ENCODE results near the gene FSTL5.

DNA sequence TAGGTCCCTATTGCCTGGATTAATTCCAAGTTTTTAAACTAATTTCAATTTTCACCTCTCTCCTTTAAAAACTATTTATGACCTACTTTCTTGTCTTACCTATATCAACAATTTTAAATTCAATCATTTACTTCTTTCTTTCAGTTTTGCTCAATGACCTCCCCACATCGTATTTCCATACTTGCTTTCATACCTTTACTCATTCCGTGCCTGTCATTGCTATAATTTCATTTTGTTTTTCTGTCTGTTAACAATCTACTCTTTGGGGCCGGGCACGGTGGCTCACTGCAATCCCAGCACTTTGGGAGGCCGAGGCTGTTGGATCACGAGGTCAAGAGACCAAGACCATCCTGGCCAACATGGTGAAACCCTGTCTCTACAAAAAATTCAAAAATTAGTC is 781.1 kb downstream of the FSTL5 start:
- TF ChIP-seq, protein P1, sequence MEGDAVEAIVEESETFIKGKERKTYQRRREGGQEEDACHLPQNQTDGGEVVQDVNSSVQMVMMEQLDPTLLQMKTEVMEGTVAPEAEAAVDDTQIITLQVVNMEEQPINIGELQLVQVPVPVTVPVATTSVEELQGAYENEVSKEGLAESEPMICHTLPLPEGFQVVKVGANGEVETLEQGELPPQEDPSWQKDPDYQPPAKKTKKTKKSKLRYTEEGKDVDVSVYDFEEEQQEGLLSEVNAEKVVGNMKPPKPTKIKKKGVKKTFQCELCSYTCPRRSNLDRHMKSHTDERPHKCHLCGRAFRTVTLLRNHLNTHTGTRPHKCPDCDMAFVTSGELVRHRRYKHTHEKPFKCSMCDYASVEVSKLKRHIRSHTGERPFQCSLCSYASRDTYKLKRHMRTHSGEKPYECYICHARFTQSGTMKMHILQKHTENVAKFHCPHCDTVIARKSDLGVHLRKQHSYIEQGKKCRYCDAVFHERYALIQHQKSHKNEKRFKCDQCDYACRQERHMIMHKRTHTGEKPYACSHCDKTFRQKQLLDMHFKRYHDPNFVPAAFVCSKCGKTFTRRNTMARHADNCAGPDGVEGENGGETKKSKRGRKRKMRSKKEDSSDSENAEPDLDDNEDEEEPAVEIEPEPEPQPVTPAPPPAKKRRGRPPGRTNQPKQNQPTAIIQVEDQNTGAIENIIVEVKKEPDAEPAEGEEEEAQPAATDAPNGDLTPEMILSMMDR (IDR thresholded peaks at IDR 0.05; ENCODE audit: poor library complexity): no peak
- no peak for TF ChIP-seq EZH2phosphoT487 (IDR thresholded peaks at IDR 0.05; ENCODE audit: low read depth, severe bottlenecking, unreplicated experiment)

All from hepatocyte (in vitro differentiated cells).